Neuronal stem cell (in vitro differentiated cells): ENCODE data around the gene FRMD4B.
A peak's percentile ranks its signal among the peaks of the same experiment; 100 is the strongest.

Experiments
- DNase-seq: peaks from one replicate; pipeline ENCODE4 v3.0.0-alpha.2; 2013; ENCODE audit warnings: low spot score
- H2AFZ ChIP-seq: one replicate; pipeline ENCODE4 v1.6.1; 2013; ENCODE audit warnings: mild to moderate bottlenecking, low read length, inconsistent platforms
- H2AK5ac ChIP-seq: 2 replicates; pipeline ENCODE4 v1.6.1; 2013; ENCODE audit warnings: low read depth, mild to moderate bottlenecking, inconsistent platforms, low read length, moderate library complexity, mixed read lengths
- H2BK120ac ChIP-seq: 2 replicates; pipeline ENCODE4 v1.6.1; 2013; ENCODE audit warnings: low read depth, mild to moderate bottlenecking, inconsistent platforms, low read length, moderate library complexity, mixed read lengths
- H2BK12ac ChIP-seq: one replicate; pipeline ENCODE4 v1.6.1; 2013; ENCODE audit warnings: low read length, inconsistent platforms
- H2BK15ac ChIP-seq: 2 replicates; pipeline ENCODE4 v1.6.1; 2013; ENCODE audit warnings: mild to moderate bottlenecking, low read length, inconsistent platforms, mixed read lengths
- H2BK5ac ChIP-seq: one replicate; pipeline ENCODE4 v1.6.1; 2013; ENCODE audit warnings: inconsistent platforms, mild to moderate bottlenecking, low read length, moderate library complexity
- H3K14ac ChIP-seq: one replicate; pipeline ENCODE4 v1.6.1; 2013; ENCODE audit warnings: low read length, inconsistent platforms
- H3K18ac ChIP-seq: 2 replicates; pipeline ENCODE4 v1.6.1; 2013; ENCODE audit warnings: low read length, inconsistent platforms
- H3K23ac ChIP-seq: 2 replicates; pipeline ENCODE4 v1.6.1; 2013; ENCODE audit warnings: low read depth, mild to moderate bottlenecking, mixed read lengths, low read length, inconsistent platforms; ENCODE audit not compliant: poor library complexity
- H3K27ac ChIP-seq: replicated peaks from 3 replicates; pipeline ENCODE4 v1.5.1; 2013; ENCODE audit warnings: low read length, inconsistent platforms
- H3K27me3 ChIP-seq, 3 experiments: 2 replicates each; pipeline ENCODE4 v1.6.1; 2013; ENCODE audit warnings: low read length in 3 of 3, mild to moderate bottlenecking in 2 of 3, inconsistent platforms in 1 of 3, low read depth in 1 of 3, mixed read lengths in 1 of 3, moderate library complexity in 1 of 3; ENCODE audit not compliant: control insufficient read depth in 3 of 3, insufficient read depth in 3 of 3
- H3K36me3 ChIP-seq, 2 donors: replicated peaks in 1 of 2; 2 replicates each; pipeline ENCODE4 v1.6.1; 2013; ENCODE audit warnings: low read length in 2 of 2; ENCODE audit not compliant: control insufficient read depth in 2 of 2, insufficient read depth in 2 of 2
- H3K4ac ChIP-seq: 2 replicates; pipeline ENCODE4 v1.6.1; 2013; ENCODE audit warnings: inconsistent platforms, mild to moderate bottlenecking, low read length, moderate library complexity
- H3K4me1 ChIP-seq, 2 donors: 1 replicate in 1 of 2; 2 replicates in 1 of 2; pipeline ENCODE4 v1.6.1; 2013; ENCODE audit warnings: low read length in 2 of 2, low read depth in 1 of 2; ENCODE audit not compliant: control insufficient read depth in 2 of 2, insufficient read depth in 1 of 2
- H3K4me2 ChIP-seq: one replicate; pipeline ENCODE4 v1.6.1; 2013; ENCODE audit warnings: mild to moderate bottlenecking, low read length, inconsistent platforms; ENCODE audit not compliant: insufficient read depth, poor library complexity, severe bottlenecking
- H3K4me3 ChIP-seq, 2 donors: 2 replicates each; pipeline ENCODE4 v1.5.1; 2013; ENCODE audit warnings: low read length in 2 of 2, mild to moderate bottlenecking in 2 of 2, inconsistent platforms in 1 of 2, moderate library complexity in 1 of 2
- H3K79me1 ChIP-seq: one replicate; pipeline ENCODE4 v1.6.1; 2013; ENCODE audit warnings: low read depth, mild to moderate bottlenecking, inconsistent platforms, low read length, moderate library complexity
- H3K9ac ChIP-seq: one replicate; pipeline ENCODE4 v1.6.1; 2013; ENCODE audit warnings: mild to moderate bottlenecking, low read depth, low read length, inconsistent platforms; ENCODE audit not compliant: poor library complexity
- H3K9me3 ChIP-seq, 2 donors: replicated peaks in 1 of 2; 2 replicates each; pipeline versions ENCODE3 to v1.6.1; 2013; ENCODE audit warnings: low read length in 2 of 2, mild to moderate bottlenecking in 2 of 2, inconsistent platforms in 1 of 2, low read depth in 1 of 2, mixed read lengths in 1 of 2, moderate library complexity in 1 of 2; ENCODE audit not compliant: control insufficient read depth in 2 of 2, insufficient read depth in 1 of 2
- H4K8ac ChIP-seq: one replicate; pipeline ENCODE4 v1.6.1; 2013; ENCODE audit warnings: low read depth, mild to moderate bottlenecking, inconsistent platforms, low read length, moderate library complexity
- H4K91ac ChIP-seq: one replicate; pipeline ENCODE4 v1.6.1; 2013; ENCODE audit warnings: low read length, low read depth, mild to moderate bottlenecking, inconsistent platforms; ENCODE audit not compliant: poor library complexity
- WGBS, 2 donors: extraction: QIAGEN DNeasy Blood & Tissue Kit; methylation state at CpG; one replicate each; pipeline ENCODE4 v1.1.7; 2013; ENCODE audit warnings: missing lambda C conversion rate in 2 of 2, mixed read lengths in 1 of 2; ENCODE audit not compliant: insufficient read length in 2 of 2, insufficient replicate concordance in 1 of 2; ENCODE audit errors: extremely low coverage in 2 of 2; 5-methylcytosine and 5-hydroxymethylcytosine counted together

FRMD4B gene

DNA sequence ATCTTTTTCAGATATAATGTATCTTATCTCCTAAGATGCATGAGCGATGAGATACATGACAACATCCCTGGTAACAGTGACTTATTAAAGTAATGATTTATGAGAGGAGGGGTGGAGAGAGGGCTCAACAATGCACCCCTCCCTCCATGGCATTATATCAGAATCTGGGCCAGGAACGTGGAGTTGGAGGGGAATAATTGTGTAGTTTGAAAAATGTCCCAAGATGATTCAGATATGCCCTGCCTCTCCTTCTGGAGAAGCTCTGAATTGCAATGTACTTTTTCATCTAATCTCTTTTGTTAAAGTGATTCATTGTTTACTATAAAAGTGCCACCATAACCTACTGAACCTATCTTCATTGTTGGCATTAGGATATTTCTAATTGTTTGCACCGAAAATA, 86.5 kb downstream of the FRMD4B start:
- no peak for DNase-seq
- WGBS, 2 donors: no CpG with 5 or more reads among the region's 3 CpGs

DNA sequence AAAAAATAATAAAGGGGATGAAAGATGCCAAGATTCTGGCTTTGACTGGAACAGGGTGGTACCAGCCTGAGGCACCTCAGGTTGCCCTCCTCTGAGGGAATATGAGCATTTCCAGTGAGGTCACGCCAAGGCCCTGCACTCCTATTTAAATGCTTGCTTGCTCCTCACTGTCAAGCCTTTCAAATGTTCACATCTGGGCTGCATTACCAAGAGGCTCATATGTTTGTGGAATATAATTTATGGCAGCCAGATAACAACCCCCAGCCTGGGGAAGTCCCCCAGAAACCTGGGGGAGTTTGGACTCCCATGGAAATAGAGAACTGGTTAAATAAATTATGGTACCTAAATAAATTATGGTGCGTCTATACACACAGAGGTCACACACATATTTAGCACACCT, 88.4 kb downstream of the FRMD4B start:
- Histone ChIP-seq H3K27ac (no peak overlapping the region), H2BK5ac (no peak overlapping the region), H3K36me3 (no peaks in the 10 kb centered on the region), H2AFZ (no peak overlapping the region), H2AK5ac (no peak overlapping the region), H2BK15ac (no peak overlapping the region), H3K23ac (no peak overlapping the region), H3K4me3 (no peak overlapping the region), H3K14ac (no peak overlapping the region), H4K8ac (no peak overlapping the region), H2BK120ac (no peak overlapping the region), H4K91ac (no peak overlapping the region), H2BK12ac (no peak overlapping the region), H3K79me1 (no peaks in the 10 kb centered on the region), H3K4me2 (no peak overlapping the region), H3K9ac (no peak overlapping the region), H3K9me3 (no peaks in the 10 kb centered on the region), H3K4me1 (peaks cover 11 to 21% of the 10 kb centered on the region in 2 donors), H3K18ac (no peak overlapping the region), H3K27me3 (no peaks in the 10 kb centered on the region), H3K4ac (no peak overlapping the region)
- no peak for DNase-seq
- WGBS, 2 donors: no CpG with 5 or more reads among the region's 2 CpGs

More for the DNA sequence above, 86.5 kb downstream of the FRMD4B start:
- no peak overlapping the region for H4K91ac ChIP-seq
- no peak overlapping the region for H3K4me2 ChIP-seq
- no peak overlapping the region for H2BK15ac ChIP-seq
- no peak overlapping the region for H2BK12ac ChIP-seq
- H2BK120ac ChIP-seq: no peak overlapping the region
- H3K9ac ChIP-seq: no peak overlapping the region
- H2BK5ac ChIP-seq: no peak overlapping the region
- no peak overlapping the region for H4K8ac ChIP-seq
- H3K14ac ChIP-seq: no peak overlapping the region
- no peaks in the 10 kb centered on the region for H3K9me3 ChIP-seq
- no peak overlapping the region for H2AK5ac ChIP-seq
- peaks cover 3 to 9% of the 10 kb centered on the region in 2 donors for H3K4me1 ChIP-seq
- no peak overlapping the region for H3K18ac ChIP-seq
- no peaks in the 10 kb centered on the region for H3K79me1 ChIP-seq
- H3K4ac ChIP-seq: no peak overlapping the region
- H3K23ac ChIP-seq: no peak overlapping the region
- H2AFZ ChIP-seq: no peak overlapping the region
- no peak overlapping the region for H3K4me3 ChIP-seq
- H3K36me3 ChIP-seq: no peaks in the 10 kb centered on the region
- no peak overlapping the region for H3K27ac ChIP-seq
- no peaks in the 10 kb centered on the region for H3K27me3 ChIP-seq

- Histone ChIP-seq H3K9me3 (no peaks in the 10 kb centered on the region), H3K4me1 (peaks cover 16 to 21% of the 10 kb centered on the region in 2 donors), H2AK5ac (peak overlapping the region; percentile 19), H2BK12ac (no peak overlapping the region), H2BK5ac (no peak overlapping the region), H2BK120ac (no peak overlapping the region), H2BK15ac (no peak overlapping the region), H3K27me3 (no peaks in the 10 kb centered on the region), H3K4me2 (no peak overlapping the region), H3K36me3 (no peaks in the 10 kb centered on the region), H3K23ac (no peak overlapping the region), H3K9ac (no peak overlapping the region), H3K79me1 (no peaks in the 10 kb centered on the region), H2AFZ (peak overlapping the region; percentile 19), H3K14ac (no peak overlapping the region), H3K18ac (no peak overlapping the region), H4K8ac (no peak overlapping the region), H3K4me3 (no peak overlapping the region), H4K91ac (no peak overlapping the region), H3K27ac (no peak overlapping the region), H3K4ac (no peak overlapping the region)
- WGBS, 2 donors: no CpG with 5 or more reads among the region's 6 CpGs
- DNase-seq: no peak
Observed at GRCh38 chr3:69296995-69297394, 88.9 kb downstream of the FRMD4B start.

DNA sequence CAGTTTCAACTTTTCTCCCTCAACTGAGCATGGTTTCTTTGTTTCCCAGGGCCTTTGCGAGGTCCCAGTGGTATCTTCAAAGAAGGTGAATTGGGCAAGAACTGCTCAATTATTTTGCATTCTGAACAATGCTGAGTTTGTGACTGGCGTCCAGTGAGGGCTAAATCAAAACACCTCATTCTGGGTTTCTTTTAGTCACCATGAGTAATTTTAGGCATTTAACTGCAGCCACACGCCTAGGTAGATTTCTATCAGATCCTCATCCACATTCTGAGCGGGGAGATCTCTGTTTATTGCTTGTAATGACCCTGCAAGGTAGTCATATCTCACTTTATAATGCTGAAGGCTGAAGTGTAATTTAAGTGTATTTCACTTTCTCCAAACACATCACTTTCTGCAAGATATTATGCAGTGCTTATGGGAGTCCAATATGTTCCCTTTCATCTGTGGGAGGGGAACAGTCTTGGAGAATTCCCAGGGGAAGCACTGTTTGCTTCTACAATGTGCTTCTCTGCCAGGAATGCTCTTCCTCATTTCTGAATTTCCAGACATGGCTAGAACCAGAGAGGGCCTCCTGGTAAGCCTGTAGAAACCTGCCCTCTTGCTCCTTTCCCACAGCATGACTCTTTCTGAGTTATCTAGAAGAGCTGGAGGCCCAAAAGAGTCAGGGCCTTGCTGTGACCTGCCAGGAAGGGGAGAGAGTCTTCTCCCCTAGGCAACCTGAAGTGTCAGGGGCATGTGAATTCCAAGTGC, 91.7 kb downstream of the FRMD4B start:
- Histone ChIP-seq H3K18ac (no peak overlapping the region), H3K4me3 (no peak overlapping the region), H2AK5ac (no peak overlapping the region), H2BK12ac (no peak overlapping the region), H2BK5ac (no peak overlapping the region), H3K4me1 (peaks cover 25 to 28% of the 10 kb centered on the region in 2 donors), H2BK120ac (no peak overlapping the region), H3K79me1 (no peaks in the 10 kb centered on the region), H3K27me3 (no peaks in the 10 kb centered on the region), H3K36me3 (no peaks in the 10 kb centered on the region), H4K91ac (no peak overlapping the region), H3K4ac (no peak overlapping the region), H3K23ac (no peak overlapping the region), H2BK15ac (no peak overlapping the region), H3K9ac (no peak overlapping the region), H3K4me2 (no peak overlapping the region), H3K9me3 (no peaks in the 10 kb centered on the region), H3K14ac (no peak overlapping the region), H3K27ac (no peak overlapping the region), H4K8ac (no peak overlapping the region), H2AFZ (peak overlapping the region; percentile 41)
- WGBS, 2 donors: no CpG with 5 or more reads among the region's 4 CpGs
- DNase-seq: no peak
